ENCODE measurements around the gene GPR180.

GPR180 gene

GRCh38 chr13:94601446-94602431 is at the start of gene GPR180:
Gene GPR180, plus strand, starts transcription at chr13:94601857. Its CDS starts 71 bp downstream, at chr13:94601928.
- DNase-seq = peak; percentile 100

GRCh38 chr13:94552095-94552494 is 49.6 kb upstream of the GPR180 start:
- no peak for DNase-seq

- no peak for DNase-seq
Observed at GRCh38 chr13:94553766-94554165, 47.9 kb upstream of the GPR180 start.

- DNase-seq = no peak
Observed at GRCh38 chr13:94556041-94556440, 45.6 kb upstream of the GPR180 start.

- no peak for DNase-seq
Observed at GRCh38 chr13:94556621-94557020, 45.0 kb upstream of the GPR180 start.

GRCh38 chr13:94557684-94558235 is 43.9 kb upstream of the GPR180 start:
- DNase-seq = peak; percentile 3

GRCh38 chr13:94558716-94559115 is 42.9 kb upstream of the GPR180 start:
- DNase-seq = peak; percentile 3

- no peak for DNase-seq
Observed at GRCh38 chr13:94559222-94559795, 42.3 kb upstream of the GPR180 start.

GRCh38 chr13:94560116-94560515 is 41.5 kb upstream of the GPR180 start:
- DNase-seq = no peak

GRCh38 chr13:94561126-94561525 is 40.5 kb upstream of the GPR180 start:
- no peak for DNase-seq

GRCh38 chr13:94567581-94567980 is 34.1 kb upstream of the GPR180 start:
- DNase-seq = no peak

GRCh38 chr13:94568443-94568842 is 33.2 kb upstream of the GPR180 start:
- DNase-seq = no peak

- DNase-seq = no peak
Observed at GRCh38 chr13:94569615-94570014, 32.0 kb upstream of the GPR180 start.

GRCh38 chr13:94579063-94579462 is 22.6 kb upstream of the GPR180 start:
- DNase-seq = no peak

- DNase-seq = no peak
Observed at GRCh38 chr13:94583926-94584325, 17.7 kb upstream of the GPR180 start.

GRCh38 chr13:94585543-94586101 is 16.0 kb upstream of the GPR180 start:
- no peak for DNase-seq

- DNase-seq = no peak
Observed at GRCh38 chr13:94586371-94586770, 15.3 kb upstream of the GPR180 start.

GRCh38 chr13:94588541-94588940 is 13.1 kb upstream of the GPR180 start:
- DNase-seq = no peak

GRCh38 chr13:94590744-94591143 is 10.9 kb upstream of the GPR180 start:
- DNase-seq = no peak

GRCh38 chr13:94595001-94595949 is 6.4 kb upstream of the GPR180 start:
- DNase-seq = no peak

GRCh38 chr13:94595950-94596574 is 5.6 kb upstream of the GPR180 start, which contains the start of gene TGDS:
Gene TGDS, minus strand, starts transcription at chr13:94596152. Its CDS starts 16 bp downstream, at chr13:94596136.
- DNase-seq = peak; percentile 94

GRCh38 chr13:94596575-94596971 is 5.1 kb upstream of the GPR180 start:
- DNase-seq = no peak

All from fibroblast of skin of right quadriceps (primary cell).